HEK293T (cell line): ENCODE measurements around the gene KCND2.
"Not testable (repeated sequence)": the region's sequence is repeated elsewhere in the genome, so short reads cannot be mapped to it uniquely, and the experiment has no call there.

ENCODE experiments used
- CTCF ChIA-PET: fragments of 350-600 bp; formaldehyde crosslinking; extraction: SDS; loops from one replicate; lab custom pipeline; 2021; ENCODE audit warnings: antibody characterized with exemption, inconsistent platforms; lab: Yijun Ruan, JAX
- POLR2A ChIA-PET: fragments of 350-600 bp; formaldehyde crosslinking; extraction: SDS; loops from one replicate; lab custom pipeline; 2020; ENCODE audit warnings: antibody characterized with exemption, inconsistent platforms; lab: Yijun Ruan, JAX
- DNase-seq: peaks from one replicate; pipeline ENCODE4 v3.0.0; 2012; ENCODE audit warnings: mixed read lengths; ENCODE audit errors: extremely low spot score
- ARNT ChIP-seq: fragments of 450-650 bp; IDR thresholded peaks from 2 replicates; pipeline ENCODE4 v1.6.1; 2017; ENCODE audit warnings: mild to moderate bottlenecking
- BHLHE40 ChIP-seq: fragments of 450-650 bp; IDR thresholded peaks from 2 replicates; pipeline ENCODE4 v1.6.1; 2016; ENCODE audit warnings: mild to moderate bottlenecking, moderate library complexity, borderline replicate concordance
- CTBP1 ChIP-seq: fragments of 450-650 bp; IDR thresholded peaks from 2 replicates; pipeline ENCODE4 v1.6.1; 2016; ENCODE audit warnings: borderline replicate concordance
- ELF4 ChIP-seq: fragments of 450-650 bp; IDR thresholded peaks from 2 replicates; pipeline ENCODE4 v1.6.1; 2017; ENCODE audit warnings: antibody characterized with exemption
- FOXA1 ChIP-seq: fragments of 450-650 bp; IDR thresholded peaks from 2 replicates; pipeline ENCODE4 v1.6.1; 2016; ENCODE audit warnings: mild to moderate bottlenecking
- FOXK2 ChIP-seq: fragments of 450-650 bp; IDR thresholded peaks from 2 replicates; pipeline ENCODE4 v1.6.1; 2016; ENCODE audit warnings: mild to moderate bottlenecking
- FOXM1 ChIP-seq: fragments of 450-650 bp; IDR thresholded peaks from 2 replicates; pipeline ENCODE4 v1.6.1; 2017; ENCODE audit warnings: mild to moderate bottlenecking, borderline replicate concordance
- HDGF ChIP-seq: fragments of 450-650 bp; IDR thresholded peaks from 2 replicates; pipeline ENCODE4 v1.6.1; 2017; ENCODE audit warnings: antibody characterized with exemption, borderline replicate concordance
- L3MBTL2 ChIP-seq: fragments of 450-650 bp; conservative IDR thresholded peaks from 2 replicates; pipeline ENCODE4 v1.6.1; 2016; ENCODE audit warnings: mild to moderate bottlenecking
- LEF1 ChIP-seq: fragments of 450-650 bp; IDR thresholded peaks from 2 replicates; pipeline ENCODE4 v1.6.1; 2017; ENCODE audit warnings: mild to moderate bottlenecking, borderline replicate concordance
- NFRKB ChIP-seq: fragments of 450-650 bp; IDR thresholded peaks from 2 replicates; pipeline ENCODE4 v1.6.1; 2016; ENCODE audit warnings: mild to moderate bottlenecking, moderate library complexity
- SP1 ChIP-seq: fragments of 450-650 bp; IDR thresholded peaks from 2 replicates; pipeline ENCODE4 v1.6.1; 2017
- SUZ12 ChIP-seq: fragments of 450-650 bp; IDR thresholded peaks from 2 replicates; pipeline ENCODE4 v1.6.1; 2016; ENCODE audit warnings: mild to moderate bottlenecking
- TARDBP ChIP-seq: fragments of 450-650 bp; IDR thresholded peaks from 2 replicates; pipeline ENCODE4 v1.6.1; 2016
- ZNF384 ChIP-seq: fragments of 450-650 bp; IDR thresholded peaks from 2 replicates; pipeline ENCODE4 v1.6.1; 2016
- TF ChIP-seq, protein P1 (sequence below): fragments of 450-650 bp; IDR thresholded peaks from 2 replicates; pipeline ENCODE4 v1.6.1; 2016

Gene KCND2

GRCh38 chr7:120564145-120564544 is 291.2 kb downstream of the KCND2 start:
- POLR2A ChIA-PET, result no interaction called here
- CTCF ChIA-PET, result no interaction called here
- TF ChIP-seq FOXA1 (no peak), LEF1 (no peak), ARNT (no peak), CTBP1 (no peak), TARDBP (no peak), FOXK2 (no peak), ZNF384 (no peak), FOXM1 (no peak), SP1 (no peak), SUZ12 (no peak), NFRKB (no peak), L3MBTL2 (no peak)
- TF ChIP-seq, protein P1, sequence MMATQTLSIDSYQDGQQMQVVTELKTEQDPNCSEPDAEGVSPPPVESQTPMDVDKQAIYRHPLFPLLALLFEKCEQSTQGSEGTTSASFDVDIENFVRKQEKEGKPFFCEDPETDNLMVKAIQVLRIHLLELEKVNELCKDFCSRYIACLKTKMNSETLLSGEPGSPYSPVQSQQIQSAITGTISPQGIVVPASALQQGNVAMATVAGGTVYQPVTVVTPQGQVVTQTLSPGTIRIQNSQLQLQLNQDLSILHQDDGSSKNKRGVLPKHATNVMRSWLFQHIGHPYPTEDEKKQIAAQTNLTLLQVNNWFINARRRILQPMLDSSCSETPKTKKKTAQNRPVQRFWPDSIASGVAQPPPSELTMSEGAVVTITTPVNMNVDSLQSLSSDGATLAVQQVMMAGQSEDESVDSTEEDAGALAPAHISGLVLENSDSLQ, result no peak
- no peak for DNase-seq

DNA sequence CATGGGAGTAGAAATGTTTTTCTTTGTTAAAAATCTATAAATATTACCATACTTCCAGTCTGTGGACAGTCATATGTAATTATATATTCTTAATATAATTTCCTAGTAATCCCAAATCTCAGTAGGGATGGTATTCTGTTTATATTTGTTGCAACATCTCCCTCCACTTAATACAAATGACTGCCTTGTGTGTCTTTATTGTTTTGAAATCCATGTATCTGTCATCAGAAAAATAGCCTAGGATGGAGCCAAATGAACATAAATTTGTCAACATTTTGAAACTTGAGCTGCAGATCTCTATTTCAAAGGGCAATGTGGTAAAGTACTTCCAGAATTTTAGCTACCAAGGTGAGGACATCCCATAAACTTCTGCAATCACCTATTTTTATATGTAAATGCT is 294.2 kb downstream of the KCND2 start:
- no peak for DNase-seq
- TF ChIP-seq CTBP1, result no peak
- TF ChIP-seq LEF1, result no peak
- no peak for TF ChIP-seq TARDBP
- TF ChIP-seq, protein P1, result no peak
- no peak for TF ChIP-seq FOXA1
- no peak for TF ChIP-seq SP1
- no peak for TF ChIP-seq NFRKB
- TF ChIP-seq HDGF, result no peak
- no peak for TF ChIP-seq FOXK2
- TF ChIP-seq ARNT, result no peak
- ChIA-PET POLR2A (no interaction called here), CTCF (no interaction called here)

DNA sequence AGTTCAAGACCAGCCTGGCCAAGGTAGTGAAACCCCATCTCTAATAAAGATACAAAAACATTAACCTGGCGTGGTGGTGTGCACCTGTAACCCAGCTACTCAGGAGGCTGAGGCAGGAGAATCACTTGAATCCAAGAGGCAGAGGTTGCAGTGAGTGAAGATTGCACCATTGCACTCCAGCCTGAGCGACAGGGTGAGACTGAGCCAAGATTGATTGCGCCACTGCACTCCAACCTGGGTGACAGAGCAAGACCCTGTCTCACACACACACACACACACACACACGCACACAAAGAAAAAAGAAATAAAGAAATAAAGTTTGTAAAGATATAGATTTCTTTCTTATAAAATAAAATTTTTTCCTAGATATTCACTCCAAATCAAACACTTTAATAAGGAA is 305.7 kb downstream of the KCND2 start:
- POLR2A ChIA-PET, DNase-seq, CTCF ChIA-PET: not testable (repeated sequence)

DNA sequence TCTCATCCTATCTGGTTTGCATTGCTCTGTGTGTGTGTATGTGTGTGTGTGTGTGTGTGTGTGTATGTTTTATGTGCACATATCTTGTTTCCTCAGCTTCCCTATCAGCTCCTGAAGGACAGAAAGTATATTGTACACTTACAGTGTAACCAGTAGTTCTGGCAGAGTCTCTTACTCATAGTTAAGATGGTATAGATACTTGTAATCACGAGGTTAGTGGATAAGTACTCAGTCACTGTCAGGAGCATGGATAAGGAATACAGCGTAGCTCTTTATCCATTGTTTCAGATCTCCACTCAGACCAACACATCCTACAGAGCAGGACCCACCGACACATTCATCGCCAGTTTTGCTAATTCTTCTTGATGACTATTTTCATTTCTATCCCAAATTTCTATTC is 309.9 kb downstream of the KCND2 start:
- DNase-seq, result no peak
- CTCF ChIA-PET, result interaction anchor here (0.8 kb wide), 1 partner anchor 14 kb away, joined by 3 read pairs; no protein-coding TSS in a partner anchor

DNA sequence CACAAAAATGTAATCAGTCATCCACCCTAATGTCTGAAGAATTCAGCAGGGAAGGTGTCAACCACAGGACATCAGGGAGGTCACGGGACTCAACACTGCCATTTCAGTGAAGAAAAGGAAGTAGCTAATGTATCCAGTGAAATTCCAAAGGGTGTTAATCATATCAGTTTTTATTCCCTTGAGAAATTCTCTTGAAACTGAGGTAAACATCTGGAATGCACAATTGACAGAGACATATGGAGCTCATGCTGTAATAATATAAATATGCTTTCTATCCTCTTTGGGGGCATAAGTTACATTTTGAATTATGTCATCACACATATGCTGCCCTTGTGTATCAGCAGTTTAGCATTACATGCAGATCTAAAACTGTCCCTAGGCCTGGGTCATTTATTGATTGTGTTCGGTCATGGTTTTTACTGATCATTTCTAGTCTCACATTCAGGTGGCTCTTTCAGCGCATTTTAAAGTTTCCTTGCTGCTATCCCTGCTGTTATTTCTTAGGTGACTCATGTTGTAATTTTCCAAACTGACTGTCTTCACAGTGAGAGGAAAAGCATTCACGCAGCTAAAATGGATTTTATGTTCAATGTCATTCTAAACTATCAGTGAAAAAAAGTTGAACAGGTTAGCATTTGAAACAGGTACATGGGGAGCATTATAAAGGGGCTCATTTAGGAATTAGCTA is 311.1 kb downstream of the KCND2 start:
- no peak for DNase-seq
- ChIA-PET POLR2A (interaction anchor here (0.8 kb wide), 1 partner anchor 74 kb away, joined by 3 read pairs; no protein-coding TSS in a partner anchor), CTCF (no interaction called here)
- TF ChIP-seq NFRKB (no peak), ARNT (no peak), SP1 (no peak), BHLHE40 (no peak), SUZ12 (no peak), FOXA1 (no peak), ZNF384 (no peak), LEF1 (no peak), TARDBP (no peak), CTBP1 (no peak), FOXM1 (no peak), HDGF (no peak), FOXK2 (no peak), L3MBTL2 (no peak), ELF4 (no peak)
- TF ChIP-seq, protein P1, result no peak

More for the DNA sequence above, 309.9 kb downstream of the KCND2 start:
- POLR2A ChIA-PET, result no interaction called here
- TF ChIP-seq FOXA1 (no peak), SP1 (no peak), ZNF384 (no peak), ELF4 (no peak), BHLHE40 (no peak), ARNT (no peak)

DNA sequence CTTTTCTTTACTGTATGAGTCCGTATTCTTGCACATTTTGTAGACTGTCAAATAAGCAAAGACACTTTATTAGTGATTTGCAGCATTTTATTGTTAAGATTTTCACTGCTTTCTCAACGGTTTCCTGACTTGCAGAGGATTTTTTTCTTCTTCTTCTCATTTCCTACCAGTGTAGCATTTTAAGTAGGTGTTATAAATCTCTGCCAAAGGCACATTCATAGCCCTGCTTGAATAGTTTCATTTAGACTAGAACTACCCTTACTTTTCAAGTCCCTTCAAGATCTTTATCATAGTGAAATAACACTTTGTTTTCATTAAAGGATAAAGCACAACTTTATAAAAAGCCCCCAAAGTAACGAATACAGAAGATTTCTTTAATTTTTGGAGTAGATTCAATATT is 313.6 kb downstream of the KCND2 start:
- no peak for DNase-seq
- CTCF ChIA-PET, result no interaction called here
- TF ChIP-seq BHLHE40, result no peak
- TF ChIP-seq TARDBP, result no peak
- TF ChIP-seq HDGF, result no peak
- TF ChIP-seq L3MBTL2, result no peak
- TF ChIP-seq ARNT, result no peak
- TF ChIP-seq SUZ12, result no peak
- no peak for TF ChIP-seq SP1
- no peak for TF ChIP-seq ZNF384
- no peak for TF ChIP-seq NFRKB
- TF ChIP-seq, protein P1, result no peak
- POLR2A ChIA-PET, result no interaction called here

GRCh38 chr7:120587243-120587642 is 314.3 kb downstream of the KCND2 start:
- CTCF ChIA-PET, result no interaction called here

More at GRCh38 chr7:120587243-120587642, 314.3 kb downstream of the KCND2 start:
- DNase-seq, result no peak
- POLR2A ChIA-PET, result no interaction called here
- TF ChIP-seq HDGF (no peak), FOXK2 (no peak), LEF1 (no peak), ELF4 (no peak)
